Measurements from ENCODE around the gene TBX18.

TBX18 gene

DNA sequence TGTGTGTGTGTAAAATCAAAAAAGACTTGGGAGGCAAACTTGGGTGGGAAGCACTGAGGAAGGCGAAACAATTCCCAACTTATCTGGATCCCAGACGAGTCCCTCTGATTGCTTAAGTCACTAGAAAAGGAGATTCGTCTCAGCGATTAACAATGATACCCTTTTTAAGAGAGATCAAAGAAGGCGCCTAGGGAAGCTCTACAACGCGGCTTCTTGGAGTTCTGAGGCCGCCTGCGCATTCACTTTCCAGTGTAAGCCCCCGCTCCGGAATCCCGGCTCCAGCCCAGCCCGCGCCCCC lies 8.7 kb upstream of the TBX18 start:
- DNase-seq (ENCODE audit: low read depth in 2 of 3, low spot score in 1 of 3): no peak

DNA sequence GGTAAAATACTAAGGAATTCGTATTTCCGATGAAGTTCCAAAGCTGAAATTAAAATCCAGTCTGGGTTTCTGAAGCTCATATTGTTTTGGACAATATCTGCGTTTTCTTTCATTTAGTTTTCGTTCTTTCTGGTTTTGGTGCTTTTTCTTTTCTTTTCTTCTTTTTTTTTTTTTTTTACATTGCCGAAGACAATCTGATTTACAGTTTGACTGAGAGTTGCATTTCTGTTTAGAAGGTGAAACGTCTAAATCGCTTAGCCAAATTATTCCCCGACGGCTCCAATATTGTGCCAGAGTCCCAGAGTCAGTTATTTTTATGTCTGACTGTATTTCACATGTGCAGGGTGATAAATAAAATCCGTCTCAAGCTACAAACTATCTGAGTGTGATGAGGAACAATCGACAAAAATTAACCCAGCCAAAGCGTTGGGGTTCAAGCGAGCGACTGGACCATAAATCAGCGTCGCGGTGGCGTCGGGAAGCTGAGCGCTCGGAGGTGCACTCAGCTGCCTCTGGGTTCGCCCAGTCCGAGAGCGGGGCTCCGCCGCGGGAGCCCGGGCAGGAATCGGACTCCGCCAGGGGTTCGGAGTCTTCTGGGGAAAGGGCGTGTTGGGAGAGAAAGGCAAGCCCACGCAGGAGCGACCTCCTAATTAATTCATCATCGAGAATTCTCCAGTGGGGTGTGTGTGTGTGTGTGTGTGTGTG lies 8.2 kb upstream of the TBX18 start:
- DNase-seq (ENCODE audit: low read depth in 2 of 3, low spot score in 1 of 3): no peak

DNA sequence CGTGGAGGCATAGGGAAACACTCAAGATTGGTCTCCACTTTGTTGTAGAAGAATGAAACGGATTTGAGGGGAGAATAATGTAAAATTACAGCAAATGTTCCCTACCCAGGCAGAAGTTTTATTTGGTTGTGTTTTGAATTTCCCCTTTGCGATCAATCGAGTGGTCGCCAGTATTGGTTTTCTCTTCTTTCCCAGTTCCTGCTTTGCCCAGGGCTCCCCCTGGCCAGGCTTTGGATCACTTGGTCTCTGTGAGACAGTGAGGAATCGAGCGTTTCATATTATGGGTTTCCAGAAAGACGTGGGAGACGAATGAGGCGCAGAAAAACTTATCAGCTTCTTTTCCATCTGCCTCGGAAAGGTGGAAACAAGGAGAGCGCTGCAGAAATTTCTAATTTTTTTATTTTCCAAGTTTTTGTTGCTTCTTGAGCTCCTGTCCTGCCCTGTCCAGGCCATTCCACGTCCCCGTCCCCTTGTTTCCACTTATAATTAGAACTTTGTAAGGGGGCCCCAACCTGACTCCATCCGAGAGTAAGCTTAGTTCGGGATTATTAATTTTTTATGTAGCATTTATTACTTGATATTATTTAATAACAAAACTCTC lies 7.5 kb upstream of the TBX18 start:
- DNase-seq (ENCODE audit: low read depth in 2 of 3, low spot score in 1 of 3): no peak

DNA sequence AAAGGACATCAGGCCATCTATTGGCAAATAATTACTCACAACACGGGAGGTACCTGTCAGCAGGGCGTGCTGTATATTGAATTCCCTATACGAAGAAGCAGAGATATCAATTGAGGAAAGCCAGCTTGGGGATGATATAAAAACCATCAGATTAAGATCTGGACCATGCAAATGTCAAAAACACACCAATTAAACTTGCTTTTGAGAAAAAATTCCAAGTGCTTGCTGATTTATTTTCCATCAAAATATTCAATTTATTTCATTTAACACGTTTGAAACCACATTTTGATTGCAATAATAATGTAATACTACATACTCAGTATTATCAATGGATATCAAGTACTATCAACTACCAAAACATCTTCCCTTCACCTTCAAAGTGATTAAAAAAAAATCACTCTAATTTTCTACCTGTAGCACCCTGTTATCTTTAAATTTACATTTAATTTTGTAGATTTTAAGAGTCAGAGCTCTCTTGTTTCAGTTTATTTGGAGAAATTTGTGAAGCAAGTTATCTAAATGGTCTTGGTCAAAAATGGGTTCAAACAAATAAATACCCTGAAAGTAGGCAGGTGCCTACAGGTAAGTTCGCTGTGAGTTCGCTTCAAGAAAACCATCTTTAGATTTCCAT lies 6.8 kb upstream of the TBX18 start:
- DNase-seq (ENCODE audit: low read depth in 2 of 3, low spot score in 1 of 3): no peak

DNA sequence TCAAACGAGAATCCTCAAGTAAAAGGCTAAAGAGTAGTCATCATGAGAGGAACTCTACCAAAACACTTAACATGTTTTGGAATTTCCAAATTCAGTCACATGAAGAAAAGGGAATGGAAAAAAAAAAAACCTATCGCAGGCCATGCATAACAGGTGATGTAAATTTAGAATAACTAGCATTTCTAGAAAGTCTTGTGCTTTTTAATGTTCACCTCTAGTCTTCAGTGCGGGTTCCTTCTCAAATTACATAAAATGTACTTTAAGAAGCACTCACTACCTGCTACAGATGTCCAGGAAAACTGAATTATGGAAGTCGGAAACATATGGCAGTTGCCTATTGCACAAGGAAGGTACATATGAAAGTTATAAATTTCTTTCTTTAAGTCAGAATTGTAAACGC lies 6.1 kb upstream of the TBX18 start:
- no peak for DNase-seq (ENCODE audit: low read depth in 2 of 3, low spot score in 1 of 3)

DNA sequence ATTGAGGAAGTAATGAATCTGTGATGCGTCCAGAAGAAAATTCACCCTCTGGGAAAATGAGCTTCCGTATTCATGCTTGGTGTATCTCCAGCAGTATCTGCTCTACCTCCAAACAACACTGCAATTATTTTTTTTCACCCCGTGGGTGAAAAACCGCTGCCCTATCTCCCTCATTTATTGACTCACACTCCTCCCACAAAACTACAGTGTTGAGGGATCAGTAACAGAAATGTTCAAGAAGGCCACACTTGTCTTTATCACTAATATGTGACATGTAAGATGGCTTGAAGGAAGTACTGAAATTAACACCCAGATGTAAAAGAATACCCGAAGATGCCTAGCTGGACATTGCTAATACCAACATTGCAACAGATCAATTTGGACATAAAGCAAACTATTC lies 4.9 kb upstream of the TBX18 start:
- no peak for DNase-seq (ENCODE audit: low read depth in 2 of 3, low spot score in 1 of 3)

DNA sequence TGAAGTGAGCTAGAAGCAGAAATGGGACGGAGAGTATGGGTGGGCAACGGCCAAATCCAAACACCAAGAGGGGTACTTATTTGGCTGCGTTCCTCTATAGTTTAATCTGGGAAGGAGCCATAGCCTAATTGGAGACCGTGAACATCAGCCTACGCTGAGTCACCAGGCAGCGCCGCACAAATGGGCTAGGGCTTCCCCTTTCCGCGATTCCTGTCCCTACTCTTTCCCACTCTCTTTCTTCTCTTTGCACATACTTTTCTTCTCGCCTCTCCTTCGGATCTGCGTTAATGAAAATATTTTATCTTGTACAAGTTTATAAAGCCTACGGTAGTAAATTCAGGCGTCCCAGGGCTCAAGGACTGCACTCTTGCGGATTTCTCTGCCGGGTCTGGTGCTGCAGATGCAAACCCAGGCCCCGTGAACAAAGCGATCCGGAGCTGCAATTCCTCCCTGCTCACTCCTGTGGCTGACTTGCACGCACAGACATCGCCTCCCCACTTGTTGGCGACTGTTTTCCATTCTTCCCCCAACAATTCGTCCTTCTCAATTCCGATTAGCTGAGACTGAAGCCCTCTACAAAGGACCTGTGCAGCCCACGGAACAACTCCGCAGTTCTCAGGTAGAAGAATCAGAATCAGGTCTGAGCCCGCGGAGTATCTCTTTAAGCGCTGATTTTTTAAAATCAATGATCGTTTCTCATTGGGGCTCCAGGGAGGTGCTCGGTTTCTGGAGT lies 4.2 kb upstream of the TBX18 start:
- no peak for DNase-seq (ENCODE audit: low read depth in 2 of 3, low spot score in 1 of 3)

DNA sequence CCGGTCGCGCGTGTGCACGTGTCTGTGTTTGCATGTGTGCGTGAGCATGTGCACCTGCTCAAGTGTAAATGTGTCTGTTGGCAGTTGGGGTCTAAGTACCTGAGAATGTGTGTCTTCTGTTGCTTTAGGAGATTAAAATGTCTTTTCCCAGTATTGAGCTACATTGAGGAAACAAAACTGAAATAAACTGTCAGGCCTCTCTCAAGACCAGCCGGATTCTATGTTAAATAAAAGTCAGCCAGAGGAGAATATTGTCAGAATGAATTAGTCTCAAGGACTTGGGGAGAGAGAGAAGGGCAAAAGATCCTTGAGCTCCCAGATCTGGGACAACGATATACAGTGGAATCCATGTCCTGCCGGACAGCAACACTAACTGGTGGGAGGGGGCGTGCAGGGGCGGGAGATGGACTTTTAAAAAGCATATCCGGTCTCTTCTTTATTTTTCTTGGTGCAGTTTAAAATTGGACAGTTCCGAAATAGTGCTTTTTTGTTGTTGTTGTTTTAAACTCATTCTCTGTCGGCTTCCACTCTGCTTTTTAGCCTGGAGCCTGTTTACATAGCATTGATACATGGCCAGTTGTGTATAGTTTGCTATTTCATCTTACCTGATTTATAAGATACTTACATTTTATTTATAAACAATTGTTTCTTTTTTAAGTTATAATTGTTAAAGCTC lies 3.3 kb upstream of the TBX18 start:
- no peak for DNase-seq (ENCODE audit: low read depth in 2 of 3, low spot score in 1 of 3)

DNA sequence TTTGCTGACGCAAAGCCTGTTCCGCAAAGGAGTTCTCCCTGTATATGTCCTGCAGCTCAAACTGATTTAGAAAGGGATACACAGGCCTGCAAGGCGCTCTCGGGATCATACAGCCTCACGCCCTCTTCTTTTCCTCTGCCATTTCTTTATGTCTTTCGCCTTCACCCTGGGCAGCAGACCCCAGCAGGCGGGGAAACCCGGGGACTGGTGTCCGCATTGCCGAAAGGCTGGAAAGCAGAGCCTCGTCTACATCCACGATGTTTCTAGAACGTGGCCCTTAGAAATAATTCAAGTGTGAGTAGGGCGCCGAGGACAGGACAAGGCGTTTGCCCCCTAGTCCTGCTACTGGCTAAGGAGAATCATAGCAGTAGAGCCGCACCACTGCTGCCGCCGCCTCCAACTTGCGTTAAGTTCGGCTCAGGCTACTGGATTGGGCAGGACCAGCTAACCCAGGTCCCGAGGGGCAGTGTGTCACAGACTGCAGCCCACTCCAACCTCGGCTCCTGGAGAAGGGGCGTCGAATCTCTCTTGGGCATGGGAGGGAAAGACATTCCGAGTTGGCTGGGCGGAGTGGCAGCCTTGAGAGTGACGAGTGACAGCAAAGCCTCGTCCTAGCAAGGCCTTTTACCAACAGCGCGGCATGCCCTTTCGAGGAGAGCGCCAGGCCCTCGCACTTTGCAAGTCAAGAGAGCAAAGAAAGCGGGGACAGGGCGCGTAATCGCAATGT lies 2.6 kb upstream of the TBX18 start:
- no peak for DNase-seq (ENCODE audit: low read depth in 2 of 3, low spot score in 1 of 3)

DNA sequence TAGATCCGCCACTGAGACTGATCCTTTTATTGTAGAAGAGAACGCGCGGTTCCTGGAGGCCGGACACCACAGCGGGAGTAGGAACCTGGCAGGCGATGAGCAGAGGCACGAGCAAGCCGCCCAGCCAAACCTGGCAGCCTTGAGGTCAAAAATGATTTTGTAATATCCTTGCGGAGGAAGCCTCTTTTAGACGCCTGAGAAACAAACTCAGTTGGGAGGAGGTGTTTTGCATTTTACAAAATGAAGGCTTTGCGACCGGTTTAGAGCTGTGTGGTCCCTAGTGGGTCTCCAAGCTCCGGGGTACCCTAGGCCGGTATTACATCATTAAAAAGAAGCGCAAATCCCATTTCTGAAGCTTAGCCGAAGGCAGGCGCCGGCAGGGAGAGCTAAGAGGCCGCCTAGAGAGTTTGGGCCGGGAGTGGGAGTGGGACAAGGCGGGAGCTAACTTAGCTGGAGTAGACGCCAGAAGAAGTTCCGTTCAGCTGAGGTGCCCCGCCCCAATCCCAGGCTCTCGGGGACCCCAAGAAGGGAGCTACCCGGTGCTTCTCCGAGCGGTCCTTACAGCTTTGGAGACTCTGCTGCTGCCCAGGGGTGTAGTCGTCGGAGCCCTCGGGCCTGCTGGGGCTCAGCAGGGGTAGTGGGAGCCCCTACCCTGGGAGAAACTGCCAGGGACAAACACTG lies 1.9 kb upstream of the TBX18 start:
- no peak for DNase-seq (ENCODE audit: low read depth in 2 of 3, low spot score in 1 of 3)

DNA sequence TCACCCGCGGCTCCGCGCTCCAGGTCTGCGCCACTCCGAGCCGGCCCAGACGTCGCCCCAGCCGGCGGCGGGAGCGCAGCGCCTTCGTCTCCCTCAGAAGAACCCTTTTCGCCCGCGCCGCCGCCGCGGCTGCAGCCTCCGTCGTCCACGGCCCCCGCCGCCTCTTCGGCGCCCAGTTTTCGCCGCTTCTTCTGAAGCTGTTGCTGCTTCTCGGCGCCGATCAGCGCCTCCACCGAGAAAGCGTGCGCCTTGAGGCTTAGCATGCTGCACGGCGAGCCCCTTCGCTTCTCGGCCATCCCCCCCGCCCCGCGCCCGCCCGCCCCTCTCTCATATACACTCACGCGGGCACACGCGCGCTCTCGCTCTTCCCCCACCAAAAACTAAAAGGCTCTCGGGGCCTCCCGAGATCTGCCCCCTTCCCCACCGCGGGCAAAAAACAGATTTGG lies 489 bp downstream of the TBX18 start:
- DNase-seq (ENCODE audit: low read depth in 2 of 3, low spot score in 1 of 3): no peak

DNA sequence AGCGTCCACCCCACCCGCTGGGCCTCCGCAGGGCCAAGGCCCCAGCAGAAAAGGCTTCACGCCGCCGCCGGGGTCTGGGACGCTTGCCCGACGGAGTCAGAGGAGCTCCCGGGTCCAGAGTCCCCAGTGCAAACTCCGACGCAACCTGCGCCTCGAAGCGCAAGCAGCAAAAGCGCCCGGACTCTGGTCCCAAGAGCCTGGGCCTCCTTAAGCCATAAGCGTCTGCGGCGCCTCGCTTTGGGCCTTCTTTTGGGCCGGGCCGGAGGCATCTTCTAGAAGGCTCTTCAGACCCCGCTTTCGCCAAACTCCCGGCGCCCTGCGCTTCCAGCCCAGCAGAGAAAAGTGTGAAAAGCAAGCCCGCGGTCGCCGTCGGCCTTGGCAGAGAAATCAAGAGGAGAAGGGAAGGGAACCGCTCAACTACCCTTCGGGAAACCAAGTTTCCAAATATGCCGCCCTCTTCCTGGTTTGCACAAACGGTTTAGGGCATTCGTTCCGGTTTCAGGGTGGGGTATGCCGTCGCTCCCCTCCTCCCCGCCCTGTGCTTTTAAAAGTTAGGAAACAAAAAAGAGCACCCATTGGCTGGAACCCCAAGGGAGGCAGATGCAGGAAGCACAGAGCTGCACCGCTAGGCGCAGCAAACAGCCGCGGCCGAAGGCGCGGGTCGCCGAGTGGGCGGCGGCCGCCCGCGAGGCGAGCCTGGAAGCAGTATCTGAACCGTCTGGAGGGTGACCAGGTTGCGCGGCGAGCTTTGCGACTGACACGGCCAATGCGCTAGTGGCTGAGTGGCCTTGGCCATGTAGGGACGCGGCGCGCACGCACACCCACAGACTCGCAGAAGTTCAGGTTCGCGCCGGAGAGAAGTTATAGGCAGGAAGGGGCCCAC lies 1.2 kb downstream of the TBX18 start:
- no peak for DNase-seq (ENCODE audit: low read depth in 2 of 3, low spot score in 1 of 3)

DNA sequence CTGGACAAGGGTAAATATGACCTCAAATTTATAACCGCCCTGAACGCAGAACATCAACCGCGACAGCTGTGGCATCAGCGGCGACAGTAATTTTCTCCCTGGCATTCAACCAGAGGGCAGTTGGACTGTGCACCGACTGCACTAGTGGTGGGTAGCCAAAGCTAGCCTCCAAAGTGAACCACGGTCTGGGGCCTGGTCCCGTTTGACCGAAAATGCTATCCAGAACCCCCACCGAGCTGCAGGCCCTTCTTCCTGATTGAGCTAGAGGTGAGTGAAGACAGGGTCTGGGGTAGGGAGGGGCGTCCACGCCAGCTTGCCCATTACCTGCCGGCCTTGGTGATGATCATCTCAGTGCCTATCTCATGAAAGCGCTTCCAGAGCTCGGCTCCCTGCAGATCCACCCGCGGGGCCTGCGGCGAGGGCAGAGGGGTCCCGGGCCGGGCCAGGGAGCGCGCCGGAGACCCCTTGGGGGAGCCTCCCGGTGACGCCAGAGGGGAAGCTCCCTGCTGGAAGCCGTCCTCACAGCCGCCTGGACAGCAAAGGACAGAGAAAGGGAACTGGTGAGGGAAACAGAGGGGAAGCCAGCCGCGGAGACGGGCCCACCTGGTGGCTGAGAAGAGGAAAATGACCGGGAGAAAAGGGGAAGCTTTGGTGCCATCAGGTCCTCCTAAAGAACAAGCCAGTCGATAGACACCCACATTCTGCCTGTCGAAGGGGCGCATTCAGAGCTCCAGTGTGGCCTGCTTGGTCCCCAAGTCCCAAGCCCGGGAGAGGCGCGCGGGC lies 2.0 kb downstream of the TBX18 start:
- DNase-seq (ENCODE audit: low read depth in 2 of 3, low spot score in 1 of 3): no peak

DNA sequence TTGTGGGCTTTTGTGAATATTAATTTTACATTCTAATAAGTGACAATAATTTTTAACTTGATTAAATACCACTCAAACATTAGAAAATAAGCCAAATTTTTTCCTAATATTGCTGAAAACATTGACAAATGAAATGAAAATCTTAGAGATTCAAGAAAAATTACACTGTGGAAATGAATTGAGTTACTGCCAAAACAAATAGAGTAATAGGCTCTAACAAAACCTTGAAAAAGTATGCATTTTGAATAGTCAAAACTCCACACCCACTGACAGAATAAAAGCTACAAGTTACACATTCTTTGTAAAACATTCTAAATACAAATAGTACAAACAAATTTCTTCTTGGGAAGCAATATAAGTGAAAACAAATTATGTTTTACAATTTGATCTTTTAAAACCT lies 5.9 kb downstream of the TBX18 start:
- DNase-seq (ENCODE audit: low read depth in 2 of 3, low spot score in 1 of 3): no peak

DNA sequence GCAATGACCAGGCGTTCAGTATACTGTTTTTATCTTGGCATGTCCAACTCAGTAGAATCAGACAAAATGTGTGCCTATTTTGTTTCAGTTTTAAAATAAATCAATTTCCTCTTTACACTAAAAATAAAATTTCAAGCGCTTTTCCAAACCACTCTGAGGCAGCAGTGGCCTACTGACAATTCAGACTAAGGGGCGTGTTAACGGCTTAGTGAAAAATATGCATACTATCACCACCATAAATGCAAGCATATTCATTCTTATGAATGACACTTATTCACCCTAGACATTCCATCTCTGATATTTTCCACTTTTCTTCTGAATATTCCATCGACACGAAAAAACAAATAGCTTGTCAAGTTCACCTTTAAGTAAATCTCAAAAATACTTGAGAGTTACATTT lies 7.5 kb downstream of the TBX18 start:
- DNase-seq (ENCODE audit: low read depth in 2 of 3, low spot score in 1 of 3): no peak

DNA sequence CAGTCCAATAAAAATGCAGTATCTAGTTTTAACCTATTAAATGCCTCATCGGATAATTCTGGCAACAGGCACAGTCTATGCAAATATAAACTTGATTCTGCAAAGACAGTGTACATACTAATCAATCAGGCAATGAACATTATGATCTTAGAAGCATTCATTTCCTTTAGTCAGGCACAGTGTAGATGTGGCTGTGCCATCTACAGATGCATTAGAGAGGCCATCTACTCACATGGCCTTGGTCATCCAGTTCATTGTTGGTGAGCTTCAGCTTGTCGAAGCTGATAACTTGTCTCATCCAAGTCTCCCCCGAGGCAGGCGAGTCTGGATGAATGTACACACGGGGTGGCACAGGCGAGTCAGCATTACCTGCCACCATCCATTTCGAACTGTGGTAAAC lies 7.9 kb downstream of the TBX18 start:
- no peak for DNase-seq (ENCODE audit: low read depth in 2 of 3, low spot score in 1 of 3)

DNA sequence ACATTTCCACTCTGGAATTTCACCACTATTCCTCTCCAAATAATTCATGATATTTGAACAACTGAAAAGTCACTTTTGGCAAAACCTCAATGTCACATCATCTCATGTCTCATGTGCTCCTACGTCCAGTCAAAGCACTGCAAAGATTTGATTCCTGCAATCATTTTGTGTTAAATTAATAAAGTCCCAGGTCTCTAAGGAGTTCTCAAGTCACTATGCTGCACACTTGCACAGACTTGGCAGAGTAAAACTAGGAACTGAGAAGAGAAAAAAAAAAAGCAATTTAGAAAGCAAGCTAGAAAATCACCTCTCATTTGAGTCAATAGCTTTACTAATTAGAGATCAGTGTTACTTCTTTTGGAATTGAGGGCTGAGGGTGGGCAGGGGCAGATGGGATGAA lies 11.2 kb downstream of the TBX18 start:
- no peak for DNase-seq (ENCODE audit: low read depth in 2 of 3, low spot score in 1 of 3)

DNA sequence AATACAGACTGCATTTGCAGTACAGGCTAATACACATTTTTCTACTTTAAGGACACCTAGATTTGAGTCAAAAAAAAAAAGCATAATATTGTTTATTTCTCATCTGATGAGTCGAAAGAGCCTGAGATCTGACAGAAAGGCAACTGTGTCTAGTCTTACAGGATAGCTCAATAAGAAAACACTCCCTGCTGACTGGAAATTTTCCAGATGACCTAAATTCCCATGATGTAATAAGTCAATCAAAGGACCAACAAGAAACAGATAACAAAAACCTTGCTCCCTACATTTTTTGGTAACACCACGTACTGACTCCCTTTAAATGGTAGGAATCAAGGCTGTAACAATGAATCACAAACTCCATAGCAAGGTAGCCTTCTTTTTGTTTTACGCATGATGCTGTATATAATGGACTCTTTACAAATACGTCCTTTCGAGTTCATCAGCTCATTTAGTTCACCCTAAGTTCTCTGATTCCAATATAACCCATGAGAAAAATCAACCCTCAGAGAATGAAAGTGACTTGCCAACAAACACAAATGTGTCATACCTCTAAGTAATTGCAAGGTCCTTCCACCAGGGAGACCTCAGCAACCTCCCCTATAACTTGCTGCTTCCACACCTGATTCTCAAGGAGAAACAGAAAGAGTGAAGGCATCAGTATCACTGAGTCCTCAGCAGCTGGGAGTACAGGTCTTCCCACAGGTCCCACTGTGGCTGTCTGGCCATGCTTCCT lies 12.1 kb downstream of the TBX18 start:
- no peak for DNase-seq (ENCODE audit: low read depth in 2 of 3, low spot score in 1 of 3)

Data from stimulated activated CD4-positive, alpha-beta T cell treated with anti-CD3 and anti-CD28 coated beads, Interleukin-12 subunit alpha, Interleukin-12 subunit beta, amount 100 ng/mL, for 48 hours (primary cell).